ENCODE data around the gene FBXO24.

The FBXO24 gene

GRCh38 chr7:100630066-100630465, 43.9 kb downstream of the FBXO24 start:
- TF ChIP-seq CTCF (conservative IDR thresholded peaks at IDR 0.05; ENCODE audit: control insufficient read depth, insufficient read depth, low read depth, low read length), result no peak
- H3K4me3 ChIP-seq (ENCODE audit: control insufficient read depth, low read depth, low read length), result no peak overlapping the region
- no peak for DNase-seq (ENCODE audit: low read depth)

DNA sequence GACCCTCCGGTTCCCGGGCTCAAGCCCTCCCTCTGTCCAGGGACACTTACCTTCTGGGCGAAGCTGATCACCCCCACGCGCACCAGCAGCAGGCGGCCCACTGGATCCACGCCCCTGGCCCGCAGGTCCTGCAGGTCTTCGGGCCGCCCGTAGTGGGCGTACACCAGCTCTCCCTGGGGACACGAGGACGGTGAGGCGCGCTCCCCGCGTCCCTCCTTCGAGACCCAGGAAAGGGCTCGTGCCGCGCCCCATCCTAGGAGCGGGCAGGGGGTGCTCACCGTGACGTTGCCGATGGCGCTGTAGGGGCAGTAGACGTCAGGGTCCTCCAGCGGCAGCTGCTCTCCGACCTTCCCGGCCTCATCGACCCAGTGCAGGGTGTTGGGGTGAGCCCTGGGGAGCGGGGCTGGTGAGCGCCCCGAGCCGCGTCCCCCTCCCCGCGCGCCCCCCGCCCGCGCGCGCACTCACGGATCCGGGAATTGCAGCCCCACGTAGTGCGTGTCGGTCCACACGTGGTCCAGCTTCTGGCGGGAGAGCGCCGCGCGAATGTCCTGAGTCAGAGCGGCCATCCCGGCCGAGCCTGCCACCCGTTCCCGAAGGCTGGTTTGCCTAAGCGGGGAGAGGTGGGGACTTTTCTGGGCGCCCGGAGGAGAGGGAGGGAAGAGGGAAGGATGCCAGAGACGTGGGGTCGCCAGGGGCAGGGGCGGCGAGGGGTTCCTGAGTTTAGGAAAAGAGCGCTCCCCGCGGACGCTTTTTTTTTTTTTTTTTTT, 47.0 kb downstream of the FBXO24 start:
- peak; percentile 20 for TF ChIP-seq CTCF (conservative IDR thresholded peaks at IDR 0.05; ENCODE audit: control insufficient read depth, insufficient read depth, low read depth, low read length)
- H3K4me3 ChIP-seq (ENCODE audit: control insufficient read depth, low read depth, low read length), result peak overlapping the region; percentile 19
- peak; percentile 24 for DNase-seq (ENCODE audit: low read depth)

DNA sequence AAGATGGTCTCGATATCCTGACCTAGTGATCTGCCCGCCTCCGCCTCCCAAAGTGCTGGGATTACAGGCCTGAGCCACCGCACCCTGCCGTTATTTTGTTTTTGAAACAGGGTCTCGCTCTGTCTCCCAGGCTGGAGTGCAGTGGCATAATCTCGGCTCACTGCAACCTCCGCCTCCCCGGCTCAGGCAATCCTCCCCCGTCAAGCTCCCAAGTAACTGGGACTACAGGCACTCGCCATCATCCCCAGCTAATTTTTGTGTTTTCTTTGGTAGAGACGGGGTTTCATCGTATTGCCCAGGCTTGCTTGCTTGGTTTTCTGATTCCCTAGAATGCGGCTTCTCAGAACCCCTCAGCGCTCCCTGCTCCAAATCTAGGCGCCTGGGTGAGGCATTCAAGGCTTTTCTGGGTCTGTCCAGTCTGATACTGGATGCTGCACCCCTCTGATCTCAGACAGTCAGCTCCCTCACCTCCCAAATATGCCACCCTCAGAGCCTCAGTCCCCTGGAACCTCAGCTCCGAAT, 53.9 kb downstream of the FBXO24 start:
- no peak for DNase-seq (ENCODE audit: low read depth)
- no peak overlapping the region for H3K4me3 ChIP-seq (ENCODE audit: control insufficient read depth, low read depth, low read length)
- no peak for TF ChIP-seq CTCF (conservative IDR thresholded peaks at IDR 0.05; ENCODE audit: control insufficient read depth, insufficient read depth, low read depth, low read length)

DNA sequence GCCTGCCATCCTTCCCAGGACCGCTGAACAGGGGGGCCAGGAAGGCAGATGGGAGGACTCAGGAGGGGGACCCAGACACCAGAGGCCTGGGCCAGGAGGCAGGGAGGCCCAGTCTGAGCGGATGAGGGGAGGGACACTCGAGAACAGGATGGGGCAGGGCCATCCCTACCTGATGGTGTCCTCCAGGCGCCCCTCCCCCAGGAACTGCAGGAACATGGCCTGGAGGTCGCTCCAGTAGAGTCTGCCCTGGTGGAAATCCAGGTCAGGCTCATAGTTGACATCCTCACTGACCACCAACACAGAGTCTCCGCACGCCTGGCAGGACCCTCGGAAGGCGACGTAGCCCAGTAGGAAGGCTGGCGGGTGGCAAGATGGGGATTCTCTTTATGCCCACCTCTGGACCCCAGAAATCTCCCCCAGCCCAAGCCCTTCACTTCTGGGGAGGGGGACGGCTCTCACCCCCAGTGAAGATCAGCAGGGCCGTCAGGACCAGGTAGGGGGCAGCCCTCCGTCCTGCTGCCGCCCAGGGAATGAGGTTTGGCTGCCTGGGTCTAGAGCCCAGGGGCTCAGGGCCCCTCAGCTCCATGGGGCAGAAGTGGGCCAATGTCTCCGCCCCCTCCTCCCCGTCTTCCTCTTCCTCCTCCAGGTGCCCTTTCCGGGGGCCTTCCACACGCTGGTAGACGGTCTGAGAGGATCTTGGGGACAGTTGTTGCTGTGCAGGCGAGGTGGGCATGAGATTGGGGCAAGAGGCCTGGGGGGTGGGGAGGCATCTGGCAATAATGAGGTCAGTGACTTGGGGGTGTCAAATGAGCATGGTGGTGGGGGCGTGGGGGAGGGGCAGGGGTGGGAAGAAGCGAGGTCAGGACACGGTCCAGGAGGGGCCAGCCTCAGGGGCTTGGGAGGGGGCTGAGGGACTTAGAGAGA, 54.7 kb downstream of the FBXO24 start:
- DNase-seq (ENCODE audit: low read depth), result no peak
- H3K4me3 ChIP-seq (ENCODE audit: control insufficient read depth, low read depth, low read length), result no peak overlapping the region
- TF ChIP-seq CTCF (conservative IDR thresholded peaks at IDR 0.05; ENCODE audit: control insufficient read depth, insufficient read depth, low read depth, low read length), result no peak

DNA sequence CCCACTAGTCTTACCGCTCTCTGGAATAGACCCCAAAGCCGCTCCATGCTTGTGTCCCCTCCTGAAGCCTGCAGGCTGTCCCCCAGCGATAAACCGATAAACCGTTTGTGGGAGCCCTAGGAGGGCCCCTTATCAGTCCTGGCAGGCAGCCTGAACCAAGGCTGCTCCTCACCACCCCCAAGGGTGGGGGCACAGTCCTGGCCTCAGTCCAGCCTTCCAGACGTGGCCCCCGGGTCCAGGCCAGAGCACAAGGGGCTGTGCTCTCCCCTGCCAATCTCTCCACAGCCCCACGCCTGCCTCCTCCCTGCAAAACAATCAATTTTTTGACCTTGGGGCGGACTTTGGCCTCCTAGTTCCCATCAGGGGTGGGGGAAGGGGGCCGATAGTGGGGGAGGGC, 55.3 kb downstream of the FBXO24 start, which contains the start of gene TFR2:
Gene TFR2, minus strand, starts transcription at position 90 of the 397 bp plus-strand sequence. Its CDS starts 43 bp downstream, at position 47.
- H3K4me3 ChIP-seq (ENCODE audit: control insufficient read depth, low read depth, low read length), result no peak within 1 kb of the TSS
- no peak for TF ChIP-seq CTCF (conservative IDR thresholded peaks at IDR 0.05; ENCODE audit: control insufficient read depth, insufficient read depth, low read depth, low read length)

DNA sequence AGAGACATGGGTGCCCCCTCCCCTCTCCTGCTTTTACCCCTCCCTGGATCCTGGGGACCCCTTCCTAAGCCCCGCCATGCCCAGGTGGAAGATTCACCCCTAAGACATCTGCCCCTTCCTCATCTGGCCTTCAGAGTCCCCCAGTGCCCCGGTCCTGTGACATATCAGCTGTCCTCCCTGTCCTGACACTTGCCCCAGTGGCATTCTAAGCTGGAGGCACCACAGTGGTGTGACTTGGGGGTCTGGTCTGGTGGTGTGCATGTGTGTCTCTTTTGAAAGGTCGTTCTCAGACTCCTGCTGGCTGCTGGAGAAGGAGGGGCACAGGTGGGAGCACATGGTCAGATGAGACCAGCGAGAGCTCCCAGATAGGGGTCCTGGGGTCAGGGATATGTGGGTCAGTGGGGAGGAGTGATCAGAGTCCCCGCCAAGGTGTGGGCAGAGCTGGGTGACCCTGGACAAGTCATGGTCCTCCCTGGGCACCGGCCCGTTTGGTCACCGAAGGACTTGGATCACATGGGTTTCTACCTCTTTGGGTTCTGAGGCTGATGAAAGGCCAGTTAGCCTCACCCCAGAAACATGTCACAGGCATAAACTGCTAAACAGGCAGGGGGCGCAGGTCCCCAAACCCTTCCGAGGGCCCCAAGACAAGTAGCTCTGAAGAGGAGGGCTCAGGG, 55.9 kb downstream of the FBXO24 start:
- no peak for DNase-seq (ENCODE audit: low read depth)
- no peak overlapping the region for H3K4me3 ChIP-seq (ENCODE audit: control insufficient read depth, low read depth, low read length)
- no peak for TF ChIP-seq CTCF (conservative IDR thresholded peaks at IDR 0.05; ENCODE audit: control insufficient read depth, insufficient read depth, low read depth, low read length)

More for the DNA sequence above, 55.3 kb downstream of the FBXO24 start, which contains the start of gene TFR2:
- no peak for DNase-seq (ENCODE audit: low read depth)
